K562 (cell line): ENCODE results near the gene CRB2. TPM values are rescaled to one million over a fixed set of nuclear protein-coding genes. Genes with fewer than 3 reads are reported as not detected.

Experiments used
- CBFA2T3 ChIP-seq: fragments of 450-650 bp; IDR thresholded peaks from 2 replicates; pipeline ENCODE4 v1.6.1; 2017
- CEBPB ChIP-seq: fragments of 450-650 bp; IDR thresholded peaks from 2 replicates; pipeline ENCODE4 v1.6.1; 2016; ENCODE audit warnings: missing genetic modification characterization, missing compliant biosample characterization
- CHD7 ChIP-seq: fragments of 200-600 bp; sonication (generic); IDR thresholded peaks from one replicate; pipeline ENCODE4 v1.6.1; 2012; ENCODE audit warnings: mild to moderate bottlenecking, low read depth, low read length, inconsistent platforms
- HES1 ChIP-seq: fragments of 450-650 bp; IDR thresholded peaks from 2 replicates; pipeline ENCODE4 v1.6.1; 2016; ENCODE audit warnings: low read depth, mild to moderate bottlenecking, moderate library complexity
- HMGN3 ChIP-seq: IDR thresholded peaks from 2 replicates; pipeline ENCODE4 v1.6.1; 2011; ENCODE audit warnings: borderline replicate concordance, low read depth, mild to moderate bottlenecking, mixed read lengths, low read length; ENCODE audit not compliant: insufficient read length; ENCODE audit errors: extremely low read depth
- ILF3 ChIP-seq: fragments of 450-650 bp; IDR thresholded peaks from 2 replicates; pipeline ENCODE4 v1.6.1; 2018; ENCODE audit warnings: antibody characterized with exemption, mild to moderate bottlenecking, moderate library complexity, borderline replicate concordance
- MAZ ChIP-seq, 2 experiments: fragments of 450-650 bp in 1 of 2; sonication (generic) in 1 of 2; formaldehyde crosslinking; IDR thresholded peaks in 1 of 2; conservative IDR thresholded peaks in 1 of 2; 2 replicates each; pipeline versions ENCODE4 v1.4.0 to v1.5.0; 2020; ENCODE audit warnings: mild to moderate bottlenecking in 1 of 2, missing genetic modification reagents in 1 of 2
- NELFE ChIP-seq: IDR thresholded peaks from 2 replicates; pipeline ENCODE4 v1.6.1; 2011; ENCODE audit warnings: mild to moderate bottlenecking; ENCODE audit not compliant: insufficient read depth, insufficient read length
- NRF1 ChIP-seq, 2 experiments: fragments of 450-650 bp; IDR thresholded peaks in 1 of 2; conservative IDR thresholded peaks in 1 of 2; 2 replicates each; pipeline ENCODE4 v1.6.1; 2014; ENCODE audit warnings: mild to moderate bottlenecking in 2 of 2
- RAD51 ChIP-seq: fragments of 450-650 bp; IDR thresholded peaks from 2 replicates; pipeline ENCODE4 v1.7.1; 2016; ENCODE audit warnings: low read depth, mild to moderate bottlenecking, borderline replicate concordance
- ZC3H11A ChIP-seq: IDR thresholded peaks from 2 replicates; pipeline ENCODE4 v1.6.1; 2012; ENCODE audit warnings: low read depth, low read length, improper control_type of control experiment
- ZKSCAN1 ChIP-seq: fragments of 150-350 bp; IDR thresholded peaks from 2 replicates; pipeline ENCODE4 v1.6.1; 2016; ENCODE audit warnings: low read depth, low read length
- ZKSCAN8 ChIP-seq: fragments of 200-800 bp; sonication (Bioruptor generic); IDR thresholded peaks from 2 replicates; pipeline ENCODE4 v1.6.1; 2016; ENCODE audit warnings: missing genetic modification characterization, missing compliant biosample characterization
- ZNF174 ChIP-seq: fragments of 250-450 bp; sonication (Bioruptor Pico); IDR thresholded peaks from 2 replicates; pipeline ENCODE4 v1.4.0; 2020; ENCODE audit warnings: mild to moderate bottlenecking
- ZNF561 ChIP-seq: fragments of 450-650 bp; formaldehyde crosslinking; conservative IDR thresholded peaks from 2 replicates; pipeline ENCODE4 v1.4.0; 2020; ENCODE audit warnings: mild to moderate bottlenecking, moderate library complexity
- ZNF586 ChIP-seq: fragments of 450-650 bp; formaldehyde crosslinking; conservative IDR thresholded peaks from 2 replicates; pipeline ENCODE4 v1.4.0; 2020; ENCODE audit warnings: mild to moderate bottlenecking, moderate library complexity
- polyA plus RNA-seq, 8 experiments: library from polyadenylated mRNA; depleted of rRNA in 4 of 8; stranded (reverse) in 5 of 8; unstranded in 3 of 8; fragments of >200 nt; fragmentation: Nextera tagmentation in 2 of 8; fragmentation: Illumina TruSeq in 1 of 8; extraction: Ambion mirVana in 2 of 8; extraction: Trizol in 1 of 8; gene quantifications; 2 replicates each; pipeline versions ENCODE4 v1.2.1 to v1.2.3, GENCODE V29; 2011 to 2014; ENCODE audit warnings: inconsistent platforms in 1 of 8, missing spikeins in 1 of 8
- total RNA-seq, 7 experiments: library from RNA; depleted of rRNA in 6 of 7; stranded (reverse); fragments of >200 nt in 6 of 7; fragmentation: Illumina TruSeq in 2 of 7; extraction: Trizol in 2 of 7; gene quantifications; 2 replicates each; pipeline versions ENCODE4 v1.2.1 to v1.2.3, GENCODE V29; 2011 to 2021; ENCODE audit warnings: low replicate concordance in 1 of 7

Gene CRB2
- total and polyA plus RNA-seq, 9 of the 15 experiments (the other 6 are each of a cell fraction or from before 2014, with no cell fraction given): 0.13 to 1.2 (median 0.25) TPM; not detected in 2

- TF ChIP-seq ZNF561 (CRISPR knock-in tag): no peak
- TF ChIP-seq RAD51: no peak
- no peak for TF ChIP-seq ZNF586 (CRISPR knock-in tag)
- no peak for TF ChIP-seq HMGN3
- no peak; a peak in 3 of 4 replicates for TF ChIP-seq NRF1 (conservative IDR thresholded peaks at IDR 0.05 in 1 of 2, IDR thresholded peaks at IDR 0.05 in 1 of 2)
- TF ChIP-seq MAZ (CRISPR knock-in tag; conservative IDR thresholded peaks at IDR 0.05 in 1 of 2, IDR thresholded peaks at IDR 0.05 in 1 of 2): peak in 1 of 2 experiments; percentile 18; a peak in 2 of 4 replicates
- TF ChIP-seq CHD7: no peak
- no peak for TF ChIP-seq ILF3
- no peak for TF ChIP-seq NELFE
- peak; percentile 99 for TF ChIP-seq ZKSCAN1
- TF ChIP-seq HES1: no peak; the same call in 1 of the 2 replicates
- TF ChIP-seq ZKSCAN8 (CRISPR knock-in tag): no peak
- TF ChIP-seq ZNF174: no peak
- peak; percentile 57; the same call in 1 of the 2 replicates for TF ChIP-seq CEBPB (tag)
- peak; percentile 50 for TF ChIP-seq CBFA2T3
- no peak for TF ChIP-seq ZC3H11A
Measured at GRCh38 chr9:123338710-123339665, 17.0 kb upstream of the CRB2 start (continued).
